Measurements from ENCODE around the gene OR4D11. TPM values are rescaled to one million over a fixed set of nuclear protein-coding genes. Genes with fewer than 3 reads are reported as not detected.
"Not testable (repeated sequence)": the region's sequence is repeated elsewhere in the genome, so short reads cannot be mapped to it uniquely, and the experiment has no call there.

The OR4D11 gene
- total RNA-seq, 5 donors from 2014 or later (not counting 1 experiment from before 2014, with no cell fraction given) = not detected

DNA sequence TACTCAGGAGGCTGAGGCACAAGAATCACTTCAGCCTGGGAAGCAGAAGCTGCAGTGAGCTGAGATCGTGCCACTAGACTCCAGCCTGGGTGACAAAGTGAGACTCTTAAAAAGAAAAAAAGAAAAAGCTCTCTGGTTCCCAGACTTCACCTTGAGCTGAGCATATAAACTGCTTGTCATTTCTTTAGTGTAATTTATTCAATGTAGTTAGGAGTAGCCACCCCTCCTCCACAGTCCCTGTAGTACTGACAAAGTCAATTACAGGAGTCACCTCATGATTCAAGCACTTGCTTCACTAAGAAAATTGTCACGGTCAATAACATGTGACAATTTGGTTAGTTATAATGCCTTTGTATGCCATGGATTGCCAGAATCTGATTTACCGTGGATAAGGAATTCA, 23.0 kb upstream of the OR4D11 start:
- Histone ChIP-seq H3K27me3 (replicated peaks in 1 of 2; ENCODE audit: control insufficient read depth in 2 of 2, extremely low read depth in 1 of 2, insufficient read depth in 2 of 2, low read length in 1 of 2) (peaks cover 0 to 5% of the 10 kb centered on the region in 2 experiments), H3K36me3 (ENCODE audit: control insufficient read depth in 2 of 2, extremely low read depth in 1 of 2, insufficient read depth in 1 of 2, low read length in 1 of 2) (no peaks in the 10 kb centered on the region), H3K9me3 (no peaks in the 10 kb centered on the region), H3K4me3 (ENCODE audit: control insufficient read depth in 1 of 2, extremely low read depth in 1 of 2, low read length in 1 of 2) (no peak overlapping the region), H3K27ac (ENCODE audit: low read length) (no peak overlapping the region), H3K4me1 (ENCODE audit: control insufficient read depth in 1 of 2, extremely low read depth in 1 of 2, insufficient read depth in 2 of 2, low read length in 2 of 2) (no peaks in the 10 kb centered on the region)
- H3K27ac Mint-ChIP-seq = no peak overlapping the region
- H3K27me3 Mint-ChIP-seq = peaks cover 9 to 12% of the 10 kb centered on the region in 2 donors
- H3K9me3 Mint-ChIP-seq = no peaks in the 10 kb centered on the region
- no peaks in the 10 kb centered on the region for H3K4me1 Mint-ChIP-seq
- ATAC-seq (replicated peaks in 1 of 4) = no peak
- 93% methylated on average over 2 of the region's 3 CpGs for WGBS (ENCODE audit: insufficient coverage)
- ChIA-PET POLR2A (no interaction called here), CTCF (no interaction called here)
- H3K36me3 Mint-ChIP-seq = no peaks in the 10 kb centered on the region
- no peak for DNase-seq
- no peak overlapping the region for H3K4me3 Mint-ChIP-seq

DNA sequence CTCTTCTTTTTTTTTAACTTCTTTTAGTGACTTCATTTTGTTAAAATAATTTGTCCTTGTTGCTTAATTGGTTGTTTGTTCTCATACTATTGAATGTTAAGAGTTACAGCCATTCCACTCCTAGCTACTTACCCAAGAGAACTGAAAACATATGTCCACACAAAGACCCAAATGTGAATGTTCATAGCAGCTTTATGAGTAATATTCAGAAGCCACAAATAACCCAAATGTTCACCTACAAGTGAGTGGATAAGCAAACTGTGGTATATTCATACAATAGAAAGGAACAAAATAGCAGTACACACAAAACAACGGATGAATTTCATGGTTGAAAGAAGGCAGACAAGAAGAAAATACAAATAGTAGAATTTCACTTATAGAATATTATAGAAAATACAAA, 1.4 kb upstream of the OR4D11 start:
- Mint-ChIP-seq H3K9me3 (no peaks in the 10 kb centered on the region), H3K36me3 (no peaks in the 10 kb centered on the region), H3K4me3 (no peak overlapping the region), H3K27me3 (peaks cover 7 to 12% of the 10 kb centered on the region in 2 donors), H3K4me1 (no peaks in the 10 kb centered on the region), H3K27ac (no peak overlapping the region)
- no CpG with 5 or more reads among the region's 1 CpG for WGBS (ENCODE audit: insufficient coverage)
- no peaks in the 10 kb centered on the region for H3K9me3 ChIP-seq
- peaks cover 0 to 2% of the 10 kb centered on the region in 2 experiments for H3K27me3 ChIP-seq (replicated peaks in 1 of 2; ENCODE audit: control insufficient read depth in 2 of 2, extremely low read depth in 1 of 2, insufficient read depth in 2 of 2, low read length in 1 of 2)
- ATAC-seq (replicated peaks in 1 of 4) (no peak), DNase-seq (no peak)
- no peak overlapping the region for H3K4me3 ChIP-seq (ENCODE audit: control insufficient read depth in 1 of 2, extremely low read depth in 1 of 2, low read length in 1 of 2)
- H3K36me3 ChIP-seq (ENCODE audit: control insufficient read depth in 2 of 2, extremely low read depth in 1 of 2, insufficient read depth in 1 of 2, low read length in 1 of 2) = no peaks in the 10 kb centered on the region
- ChIA-PET POLR2A (no interaction called here), CTCF (no interaction called here)
- no peaks in the 10 kb centered on the region for H3K4me1 ChIP-seq (ENCODE audit: control insufficient read depth in 1 of 2, extremely low read depth in 1 of 2, insufficient read depth in 2 of 2, low read length in 2 of 2)
- no peak overlapping the region for H3K27ac ChIP-seq (ENCODE audit: low read length)

DNA sequence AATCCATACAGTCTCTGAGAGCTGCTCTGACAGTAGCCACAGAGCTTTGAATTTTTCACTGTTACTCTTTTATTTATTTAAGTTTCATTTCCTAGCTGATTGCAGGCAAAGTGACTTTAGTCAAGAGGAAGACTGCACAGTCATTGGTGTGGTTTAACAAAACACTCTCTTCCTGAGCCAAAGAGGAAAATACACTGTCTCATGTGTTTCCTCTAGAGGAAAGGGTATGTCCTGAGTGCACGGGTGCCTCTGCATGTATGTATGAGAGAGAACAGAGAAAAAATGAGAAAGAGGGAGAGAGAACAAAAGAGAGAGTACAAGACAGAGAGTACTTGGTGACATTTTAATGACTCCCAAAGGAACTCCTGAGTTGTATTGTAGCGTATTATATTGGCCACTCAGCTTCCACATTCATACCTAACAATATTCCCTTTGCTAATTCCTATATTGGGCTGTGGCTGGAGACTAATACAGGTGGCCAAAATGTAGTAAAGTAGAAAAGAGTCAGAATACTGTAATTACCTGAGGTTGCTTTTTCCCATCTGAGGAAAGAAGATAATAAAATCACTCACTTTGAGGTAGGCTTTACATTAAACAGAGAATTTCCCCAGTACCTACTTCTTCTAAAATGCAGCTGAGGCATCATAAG, 7.7 kb downstream of the OR4D11 start, which contains the start of gene OR4D9:
TSS of gene OR4D9 (plus strand) at position 599 of the 649 bp plus-strand sequence. CDS start 3,374 bp downstream, outside the sequence.
- Mint-ChIP-seq H3K27me3 (peaks cover 0 to 9% of the 10 kb centered on the region in 2 donors), H3K4me3 (peak within 1 kb of the TSS in 2 of 3 donors; percentile 4 to 53), H3K9me3 (no peaks in the 10 kb centered on the region), H3K4me1 (peaks cover 28 to 32% (median 31%) of the 10 kb centered on the region in 3 donors), H3K27ac (peak within 1 kb of the TSS; percentile 29 to 37), H3K36me3 (no peaks in the 10 kb centered on the region)
- POLR2A ChIA-PET = no interaction called here
- H3K4me1 ChIP-seq (ENCODE audit: control insufficient read depth in 1 of 2, extremely low read depth in 1 of 2, insufficient read depth in 2 of 2, low read length in 2 of 2) = peaks cover 7 to 18% of the 10 kb centered on the region in 2 experiments
- CTCF ChIA-PET = no interaction called here
- DNase-seq (peak in 2 of 35 experiments; percentile 18 to 19), ATAC-seq (replicated peaks in 1 of 4) (peak; percentile 91 to 99 (median 96))
- H3K36me3 ChIP-seq (ENCODE audit: control insufficient read depth in 2 of 2, extremely low read depth in 1 of 2, insufficient read depth in 1 of 2, low read length in 1 of 2) = no peaks in the 10 kb centered on the region
- peak within 1 kb of the TSS in 1 of 2 donors; percentile 10 for H3K4me3 ChIP-seq (ENCODE audit: control insufficient read depth in 1 of 2, extremely low read depth in 1 of 2, low read length in 1 of 2)
- WGBS (ENCODE audit: insufficient coverage) = no CpG with 5 or more reads among the region's 2 CpGs
- H3K9me3 ChIP-seq = no peaks in the 10 kb centered on the region
- H3K27me3 ChIP-seq (replicated peaks in 1 of 2; ENCODE audit: control insufficient read depth in 2 of 2, extremely low read depth in 1 of 2, insufficient read depth in 2 of 2, low read length in 1 of 2) = no peaks in the 10 kb centered on the region
- no peak within 1 kb of the TSS for H3K27ac ChIP-seq (ENCODE audit: low read length)

DNA sequence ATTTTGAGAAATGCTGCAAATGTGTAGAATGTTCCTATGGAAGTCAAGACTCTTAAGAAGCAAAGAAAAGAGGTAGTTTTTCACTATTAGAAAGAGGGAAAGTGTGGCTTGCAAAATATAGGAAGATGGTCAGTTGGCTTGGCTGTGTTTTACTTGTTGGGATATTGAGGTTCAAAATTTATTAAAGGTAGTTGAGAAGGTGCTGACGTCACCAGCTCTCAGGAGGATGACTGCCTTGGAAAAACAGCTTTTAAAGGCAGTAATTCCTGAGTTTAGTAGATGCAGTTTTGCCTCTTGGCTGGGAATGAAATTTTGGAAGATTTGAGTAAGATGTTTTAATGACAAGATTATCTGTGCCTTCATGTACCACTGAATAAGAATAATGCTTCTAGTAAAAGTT, 8.3 kb downstream of the OR4D11 start:
- Mint-ChIP-seq H3K9me3 (no peaks in the 10 kb centered on the region), H3K4me1 (peaks cover 28 to 32% (median 31%) of the 10 kb centered on the region in 3 donors), H3K4me3 (no peak overlapping the region), H3K27ac (peak overlapping the region; percentile 29 to 37), H3K36me3 (no peaks in the 10 kb centered on the region), H3K27me3 (peaks cover 0 to 9% of the 10 kb centered on the region in 2 donors)
- 57% methylated on average over 1 of the region's 1 CpG for WGBS (ENCODE audit: insufficient coverage)
- H3K36me3 ChIP-seq (ENCODE audit: control insufficient read depth in 2 of 2, extremely low read depth in 1 of 2, insufficient read depth in 1 of 2, low read length in 1 of 2) = no peaks in the 10 kb centered on the region
- ATAC-seq (replicated peaks in 1 of 4) (no peak), DNase-seq (no peak)
- no peak overlapping the region for H3K27ac ChIP-seq (ENCODE audit: low read length)
- CTCF ChIA-PET = interaction anchor here in 1 of 2 donors (0.6 kb wide), 1 partner anchor 37 kb away, joined by 3 read pairs; no protein-coding TSS in a partner anchor
- H3K27me3 ChIP-seq (replicated peaks in 1 of 2; ENCODE audit: control insufficient read depth in 2 of 2, extremely low read depth in 1 of 2, insufficient read depth in 2 of 2, low read length in 1 of 2) = no peaks in the 10 kb centered on the region
- H3K9me3 ChIP-seq = no peaks in the 10 kb centered on the region
- H3K4me3 ChIP-seq (ENCODE audit: control insufficient read depth in 1 of 2, extremely low read depth in 1 of 2, low read length in 1 of 2) = no peak overlapping the region
- POLR2A ChIA-PET = interaction anchor here in 1 of 2 donors (0.6 to 0.7 kb wide), 2 partner anchors 104 to 923 kb away, joined by 5 to 8 read pairs; no protein-coding TSS in a partner anchor
- H3K4me1 ChIP-seq (ENCODE audit: control insufficient read depth in 1 of 2, extremely low read depth in 1 of 2, insufficient read depth in 2 of 2, low read length in 2 of 2) = peaks cover 7 to 18% of the 10 kb centered on the region in 2 experiments

DNA sequence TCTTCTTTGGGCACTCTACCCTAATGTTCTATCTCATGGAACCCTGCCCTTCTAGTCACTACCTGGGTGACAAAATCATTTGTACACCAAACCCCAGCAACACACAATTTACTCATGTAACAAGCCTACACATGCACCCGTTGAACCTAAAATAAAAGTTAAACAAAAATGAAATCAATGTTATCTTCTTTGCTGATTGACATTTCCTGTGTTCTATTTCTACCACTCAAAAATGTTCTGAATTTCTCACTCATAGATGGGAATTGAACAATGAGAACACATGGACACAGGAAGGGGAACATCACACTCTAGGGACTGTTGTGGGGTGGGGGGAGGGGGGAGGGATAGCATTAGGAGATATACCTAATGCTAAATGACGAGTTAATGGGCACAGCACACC, 16.8 kb downstream of the OR4D11 start:
- H3K4me1 ChIP-seq (ENCODE audit: control insufficient read depth in 1 of 2, extremely low read depth in 1 of 2, insufficient read depth in 2 of 2, low read length in 2 of 2); H3K36me3 Mint-ChIP-seq; H3K9me3 ChIP-seq; ATAC-seq (replicated peaks in 1 of 4); H3K27me3 Mint-ChIP-seq; H3K4me3 ChIP-seq (ENCODE audit: control insufficient read depth in 1 of 2, extremely low read depth in 1 of 2, low read length in 1 of 2); H3K4me3 Mint-ChIP-seq; H3K36me3 ChIP-seq (ENCODE audit: control insufficient read depth in 2 of 2, extremely low read depth in 1 of 2, insufficient read depth in 1 of 2, low read length in 1 of 2); H3K27ac Mint-ChIP-seq; CTCF ChIA-PET; H3K27ac ChIP-seq (ENCODE audit: low read length); H3K4me1 Mint-ChIP-seq; DNase-seq; H3K27me3 ChIP-seq (replicated peaks in 1 of 2; ENCODE audit: control insufficient read depth in 2 of 2, extremely low read depth in 1 of 2, insufficient read depth in 2 of 2, low read length in 1 of 2); H3K9me3 Mint-ChIP-seq; POLR2A ChIA-PET: not testable (repeated sequence)
- 67% methylated on average over 1 of the region's 2 CpGs for WGBS (ENCODE audit: insufficient coverage)

DNA sequence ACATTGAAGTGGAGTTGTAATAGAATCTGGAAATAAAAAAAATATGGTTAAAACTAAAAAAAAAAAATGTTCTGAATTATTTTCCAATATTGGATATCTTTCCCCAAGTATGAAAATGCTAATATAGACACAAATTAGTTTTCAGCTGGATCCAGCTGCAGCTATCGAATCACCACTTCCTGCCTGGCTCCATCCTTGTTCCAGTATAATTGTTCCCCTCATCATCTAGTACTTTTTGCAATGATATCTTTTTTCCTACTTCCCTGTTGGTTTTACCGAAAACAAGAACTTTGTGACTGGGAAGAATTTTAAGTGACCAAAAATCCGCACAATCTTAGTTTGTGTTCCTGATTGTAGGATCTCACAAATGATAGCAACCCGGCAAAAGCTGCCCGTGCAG, 17.4 kb downstream of the OR4D11 start:
- DNase-seq (no peak), ATAC-seq (replicated peaks in 1 of 4) (no peak)
- Histone ChIP-seq H3K36me3 (ENCODE audit: control insufficient read depth in 2 of 2, extremely low read depth in 1 of 2, insufficient read depth in 1 of 2, low read length in 1 of 2) (no peaks in the 10 kb centered on the region), H3K27ac (ENCODE audit: low read length) (no peak overlapping the region), H3K4me1 (ENCODE audit: control insufficient read depth in 1 of 2, extremely low read depth in 1 of 2, insufficient read depth in 2 of 2, low read length in 2 of 2) (no peaks in the 10 kb centered on the region), H3K9me3 (no peaks in the 10 kb centered on the region), H3K27me3 (replicated peaks in 1 of 2; ENCODE audit: control insufficient read depth in 2 of 2, extremely low read depth in 1 of 2, insufficient read depth in 2 of 2, low read length in 1 of 2) (peaks cover 0 to 5% of the 10 kb centered on the region in 2 experiments), H3K4me3 (ENCODE audit: control insufficient read depth in 1 of 2, extremely low read depth in 1 of 2, low read length in 1 of 2) (no peak overlapping the region)
- 100% methylated on average over 4 of the region's 5 CpGs for WGBS (ENCODE audit: insufficient coverage)
- H3K4me1 Mint-ChIP-seq = no peaks in the 10 kb centered on the region
- H3K4me3 Mint-ChIP-seq = no peak overlapping the region
- no peak overlapping the region for H3K27ac Mint-ChIP-seq
- peaks cover 7 to 12% of the 10 kb centered on the region in 2 donors for H3K27me3 Mint-ChIP-seq
- H3K36me3 Mint-ChIP-seq = no peaks in the 10 kb centered on the region
- POLR2A ChIA-PET = no interaction called here
- CTCF ChIA-PET = no interaction called here
- H3K9me3 Mint-ChIP-seq = no peaks in the 10 kb centered on the region

Data from T-cell (primary cell).